Stimulated activated CD8-positive, alpha-beta memory T cell treated with anti-CD3 and anti-CD28 coated beads, Interleukin-2, amount 100 ng/mL, for 48 hours (primary cell): ENCODE data around the gene GPS1.

Experiments
- DNase-seq, 2 donors: peaks; one replicate each; pipeline ENCODE4 v3.0.0-alpha.2; 2020; ENCODE audit warnings: low read depth in 2 of 2

GPS1 gene

DNA sequence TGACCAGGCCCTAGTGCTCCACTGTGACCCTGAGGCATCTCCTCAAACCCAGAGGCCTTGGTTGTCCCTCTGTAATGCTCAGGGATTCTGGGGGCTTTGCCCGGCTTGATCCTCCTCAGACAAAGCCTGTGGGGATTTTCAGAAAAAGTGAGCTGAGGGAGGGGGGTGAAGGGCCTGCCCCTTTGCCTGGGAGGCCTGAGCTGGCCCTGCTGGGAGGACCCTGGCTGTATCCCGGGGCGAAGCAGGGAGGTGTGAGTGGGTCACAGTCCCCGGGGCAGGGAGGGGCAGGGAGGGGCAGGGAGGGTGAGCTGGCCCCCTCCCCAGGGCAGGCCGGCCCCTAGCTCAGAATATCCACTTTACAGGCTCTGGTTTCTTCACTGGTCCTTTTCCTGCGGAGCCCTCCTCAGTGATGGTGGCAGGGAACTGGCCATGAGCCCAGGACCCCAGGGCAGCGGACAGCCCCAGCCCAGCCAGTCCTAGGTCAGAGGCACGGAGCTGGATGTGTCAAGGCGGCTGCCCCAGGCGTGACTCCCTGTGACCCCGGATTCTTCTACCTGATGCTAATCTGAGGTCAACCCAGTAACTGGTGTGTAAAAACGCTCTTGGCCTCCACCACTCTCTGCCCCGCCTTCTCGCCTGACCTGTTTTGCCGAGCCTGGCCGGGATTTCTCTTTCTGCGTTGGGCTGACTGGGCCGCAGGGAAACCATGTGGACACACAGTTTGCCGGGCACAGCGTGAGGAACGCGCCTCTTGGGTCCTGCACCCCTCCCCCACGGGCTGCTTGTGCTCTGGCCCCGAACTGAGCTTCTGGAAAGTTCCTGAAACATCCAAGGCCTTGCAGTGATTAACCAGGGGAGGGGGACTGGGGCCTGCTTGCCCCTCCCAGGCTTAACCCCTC lies 52.1 kb downstream of the GPS1 start:
- no peak for DNase-seq

DNA sequence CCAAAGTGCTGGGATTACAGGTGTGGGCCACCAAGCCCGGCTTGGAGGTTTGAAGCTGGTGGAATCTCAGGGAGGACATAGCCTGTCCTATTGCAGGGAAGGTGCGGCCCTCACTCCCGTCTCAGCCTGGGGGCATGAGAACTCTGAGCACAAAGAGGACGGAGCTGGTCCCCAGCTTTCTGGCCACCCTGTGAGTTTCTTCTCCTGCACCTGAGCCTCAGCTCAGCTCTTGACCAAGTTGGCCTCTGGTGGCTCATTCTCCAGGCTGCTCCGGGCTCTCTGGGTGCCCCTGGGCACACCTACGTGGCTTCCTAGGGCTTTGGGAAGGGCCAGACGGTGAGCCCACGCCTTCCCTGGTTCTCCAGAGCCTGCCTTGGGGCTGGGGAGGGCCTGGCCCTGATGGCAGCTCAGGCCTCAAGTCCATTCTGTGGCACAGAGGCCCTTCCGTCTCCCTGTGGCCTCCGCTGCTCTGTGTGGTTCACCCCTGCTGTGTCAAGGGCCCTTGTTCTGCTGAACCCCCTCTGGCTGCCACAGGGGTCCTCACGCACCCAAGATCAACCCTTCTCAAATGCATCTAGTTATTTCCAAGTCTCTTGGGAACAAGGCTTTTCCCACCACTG lies 53.2 kb downstream of the GPS1 start:
- no peak for DNase-seq

DNA sequence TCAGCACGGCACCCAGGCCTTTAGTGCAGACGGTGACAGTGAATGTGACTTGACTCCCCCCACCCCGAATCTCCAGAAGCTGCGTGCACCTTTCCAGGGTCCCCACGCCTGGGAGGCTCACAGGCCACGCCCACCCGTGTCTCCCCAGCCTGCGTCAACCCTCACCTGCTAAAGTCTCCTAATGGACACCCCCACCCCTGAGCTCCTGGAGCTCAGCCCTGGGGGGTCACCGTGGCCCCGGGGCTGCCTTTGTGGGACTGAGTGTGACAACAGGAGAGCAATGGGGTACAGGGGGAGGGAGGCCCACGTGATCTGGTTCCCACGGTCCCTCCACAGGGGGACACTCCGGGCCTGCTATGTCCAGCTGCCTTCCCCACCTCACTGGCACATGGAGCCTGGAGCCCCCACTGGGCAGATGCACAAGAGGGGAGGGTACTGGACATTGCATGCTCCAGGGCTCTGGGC lies 53.8 kb downstream of the GPS1 start:
- DNase-seq = no peak

DNA sequence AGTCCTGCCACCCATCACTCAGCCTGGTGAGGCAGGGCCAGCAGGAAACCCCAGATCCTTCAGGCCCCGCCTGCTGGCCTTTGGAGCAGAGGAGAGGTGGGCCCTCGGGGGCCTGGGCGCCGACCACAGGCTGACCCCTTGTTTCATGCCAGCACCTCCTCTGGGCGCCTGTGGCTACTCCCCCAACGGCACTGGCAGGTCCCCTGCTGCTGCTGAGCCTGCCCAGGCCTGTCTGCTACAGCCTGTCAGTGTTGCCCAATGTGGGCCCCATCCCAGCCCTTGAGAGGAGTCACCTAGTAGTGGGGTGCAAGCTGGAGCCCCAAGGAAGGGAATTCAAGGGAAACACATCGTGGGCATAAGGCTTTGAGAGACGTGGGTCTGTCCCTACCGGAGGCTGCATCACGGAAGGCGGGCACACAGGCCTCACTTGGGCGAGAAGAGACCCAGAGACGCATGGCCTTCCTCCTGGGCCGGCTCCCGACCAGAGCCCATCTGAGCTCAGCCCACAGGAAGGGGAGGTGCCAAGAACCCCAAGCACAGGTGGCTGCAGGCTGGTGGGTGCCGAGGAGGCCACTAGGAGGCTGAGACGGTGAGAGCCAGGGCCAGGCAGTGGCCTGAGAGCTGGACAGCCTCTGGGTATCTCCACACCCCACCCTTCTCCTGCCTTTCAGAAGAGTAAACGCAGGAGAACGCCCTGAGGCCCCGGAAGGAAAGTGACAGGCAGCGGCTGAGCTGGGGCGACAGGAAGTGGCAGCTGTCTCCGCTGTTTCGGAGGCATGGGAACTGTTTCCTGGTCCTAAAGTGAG lies 54.4 kb downstream of the GPS1 start:
- peak; percentile 30 to 63 for DNase-seq

DNA sequence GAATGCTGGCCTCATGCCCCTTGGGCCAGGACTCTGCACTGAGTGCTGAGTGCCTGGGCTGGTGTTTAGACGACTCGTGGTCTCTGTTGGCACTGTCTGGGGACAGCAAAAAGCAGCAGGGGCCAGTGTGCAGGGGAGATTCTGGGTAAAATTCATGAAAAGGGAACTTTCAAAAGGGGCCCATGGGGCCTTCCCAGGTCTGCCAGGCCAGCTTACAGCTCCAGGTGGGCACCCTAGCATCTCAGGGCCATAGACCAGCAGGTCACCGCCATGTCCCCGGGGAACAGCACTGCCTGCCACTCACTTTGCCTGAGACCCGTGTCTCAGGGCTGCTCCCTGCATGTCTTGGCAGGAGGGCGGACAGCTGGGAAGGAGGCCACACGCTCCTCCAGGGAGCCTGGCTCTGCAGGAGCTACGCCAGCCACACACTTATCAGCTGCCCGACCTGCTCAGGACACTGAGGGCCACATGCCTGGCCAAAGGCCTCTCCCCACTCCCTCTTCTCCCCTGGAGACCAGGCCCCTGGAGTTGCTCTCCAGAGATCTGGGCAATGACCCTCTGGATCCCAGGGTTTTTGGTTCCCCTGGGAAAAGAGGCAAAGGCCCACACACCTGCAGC lies 55.1 kb downstream of the GPS1 start:
- DNase-seq = no peak
